Measurements from ENCODE around the gene FNBP1. TPM values are rescaled to one million over a fixed set of nuclear protein-coding genes. Genes with fewer than 3 reads are reported as not detected.

The FNBP1 gene
- total and polyA plus RNA-seq, 2 of the 13 experiments (the other 11 are each of a cell fraction or from before 2014, with no cell fraction given) = 5.4 to 19.5 TPM

- TF ChIP-seq ZNF691 (CRISPR knock-in tag; IDR thresholded peaks at IDR 0.05; ENCODE audit: borderline replicate concordance, low read depth) (peak; percentile 64), IRF1 (CRISPR knock-in tag; IDR thresholded peaks at IDR 0.05; ENCODE audit: low read depth) (no peak), ZNF543 (CRISPR knock-in tag; IDR thresholded peaks at IDR 0.05) (no peak; the same call in 1 of the 2 replicates), ZNF44 (CRISPR knock-in tag; IDR thresholded peaks at IDR 0.05) (peak; percentile 68; the same call in 1 of the 2 replicates), ZNF318 (CRISPR knock-in tag; IDR thresholded peaks at IDR 0.05) (peak; percentile 57; the same call in 1 of the 2 replicates), ZC3H13 (CRISPR knock-in tag; IDR thresholded peaks at IDR 0.05) (peak; percentile 15; the same call in 1 of the 2 replicates), NKX3-1 (CRISPR knock-in tag; IDR thresholded peaks at IDR 0.05) (no peak), REXO4 (CRISPR knock-in tag; IDR thresholded peaks at IDR 0.05; ENCODE audit: borderline replicate concordance) (no peak), SIN3A (IDR thresholded peaks at IDR 0.05; ENCODE audit: borderline replicate concordance, low read depth, low read length) (no peak), KDM5B (CRISPR knock-in tag; IDR thresholded peaks at IDR 0.05; ENCODE audit: borderline replicate concordance) (peak; percentile 39; the same call in 1 of the 2 replicates), SIX1 (CRISPR knock-in tag; IDR thresholded peaks at IDR 0.05; ENCODE audit: borderline replicate concordance) (no peak), HOXA3 (CRISPR knock-in tag; IDR thresholded peaks at IDR 0.05) (peak; percentile 43; the same call in 1 of the 2 replicates), ZNF512B (CRISPR knock-in tag; IDR thresholded peaks at IDR 0.05; ENCODE audit: borderline replicate concordance) (no peak), MZF1 (CRISPR knock-in tag; IDR thresholded peaks at IDR 0.05; ENCODE audit: borderline replicate concordance) (0 out of 2 replicates have a peak, but pooled peaks have one; percentile 18), ZNF841 (CRISPR knock-in tag; IDR thresholded peaks at IDR 0.05; ENCODE audit: borderline replicate concordance) (no peak), ZNF292 (CRISPR knock-in tag; IDR thresholded peaks at IDR 0.05; ENCODE audit: borderline replicate concordance, low read depth) (no peak)
Observed at GRCh38 chr9:129885018-129885669, 157.8 kb downstream of the FNBP1 start (continued).
